Astrocyte (in vitro differentiated cells and primary cell): ENCODE data around the gene UNKL. TPM values are rescaled to one million over a fixed set of nuclear protein-coding genes. Genes with fewer than 3 reads are reported as not detected.

Experiments used
- DNase-seq: peaks from one replicate; pipeline ENCODE4 v3.0.0-alpha.2; 2010; ENCODE audit warnings: low read depth
- FAIRE-seq: peaks from 2 replicates; lab custom pipeline; 2011; peaks lifted over from hg19 to GRCh38; lab: Jason Lieb, UNC
- H2AFZ ChIP-seq: 2 replicates; pipeline ENCODE4 v1.6.0; 2012; ENCODE audit warnings: low read depth, low read length, inconsistent platforms
- H3K27ac ChIP-seq: 2 replicates; pipeline ENCODE4 v1.5.1; 2011; ENCODE audit warnings: low read depth, low read length, inconsistent platforms
- H3K27me3 ChIP-seq: 2 replicates; pipeline ENCODE4 v1.6.0; 2011; ENCODE audit warnings: low read length, inconsistent platforms; ENCODE audit not compliant: insufficient read depth
- H3K36me3 ChIP-seq: 2 replicates; pipeline ENCODE4 v1.5.1; 2011; ENCODE audit warnings: low read length, inconsistent platforms; ENCODE audit not compliant: insufficient read depth
- H3K4me1 ChIP-seq: 2 replicates; pipeline ENCODE4 v1.5.1; 2011; ENCODE audit warnings: low read length, inconsistent platforms; ENCODE audit not compliant: insufficient read depth
- H3K4me2 ChIP-seq: 2 replicates; pipeline ENCODE4 v1.6.0; 2012; ENCODE audit warnings: low read length, inconsistent platforms
- H3K4me3 ChIP-seq: 2 replicates; pipeline ENCODE4 v1.5.1; 2011; ENCODE audit warnings: low read depth, mild to moderate bottlenecking, low read length, inconsistent platforms; ENCODE audit not compliant: insufficient read depth
- H3K79me2 ChIP-seq: 2 replicates; pipeline ENCODE4 v1.6.0; 2012; ENCODE audit warnings: mild to moderate bottlenecking, low read length, inconsistent platforms; ENCODE audit not compliant: insufficient read depth
- H3K9ac ChIP-seq: 2 replicates; pipeline ENCODE4 v1.6.0; 2012; ENCODE audit warnings: mild to moderate bottlenecking, low read length, inconsistent platforms
- H3K9me3 ChIP-seq: 2 replicates; pipeline ENCODE4 v1.5.1; 2012; ENCODE audit warnings: low read depth, mild to moderate bottlenecking, low read length, inconsistent platforms; ENCODE audit not compliant: insufficient read depth
- H4K20me1 ChIP-seq: 2 replicates; pipeline ENCODE4 v1.6.0; 2012; ENCODE audit warnings: low read length, inconsistent platforms; ENCODE audit not compliant: insufficient read depth
- H3K27ac Mint-ChIP-seq: one replicate; pipeline ENCODE4 v1.8.0; 2021; ENCODE audit warnings: mild to moderate bottlenecking, mixed read lengths; ENCODE audit not compliant: unreplicated experiment
- H3K27me3 Mint-ChIP-seq: one replicate; pipeline ENCODE4 v1.8.0; 2021; ENCODE audit warnings: low read depth, mixed read lengths; ENCODE audit not compliant: unreplicated experiment
- H3K36me3 Mint-ChIP-seq: one replicate; pipeline ENCODE4 v1.8.0; 2021; ENCODE audit warnings: low read depth, mixed read lengths; ENCODE audit not compliant: unreplicated experiment
- H3K4me1 Mint-ChIP-seq: one replicate; pipeline ENCODE4 v1.8.0; 2021; ENCODE audit warnings: low read depth, mixed read lengths; ENCODE audit not compliant: unreplicated experiment
- H3K4me3 Mint-ChIP-seq: one replicate; pipeline ENCODE4 v1.8.0; 2021; ENCODE audit warnings: mild to moderate bottlenecking, moderate library complexity, mixed read lengths; ENCODE audit not compliant: unreplicated experiment
- H3K9me3 Mint-ChIP-seq: one replicate; pipeline ENCODE4 v1.8.0; 2021; ENCODE audit warnings: mild to moderate bottlenecking, mixed read lengths; ENCODE audit not compliant: unreplicated experiment
- CTCF ChIP-seq: IDR thresholded peaks from 2 replicates; pipeline ENCODE4 v1.5.1; 2011; ENCODE audit warnings: low read depth, mild to moderate bottlenecking, inconsistent platforms, low read length, moderate library complexity; ENCODE audit not compliant: insufficient read depth
- EZH2 ChIP-seq: IDR thresholded peaks from 2 replicates; pipeline ENCODE4 v1.6.1; 2012; ENCODE audit warnings: mild to moderate bottlenecking, low read length, inconsistent platforms; ENCODE audit not compliant: insufficient read depth
- total RNA-seq: library from RNA; stranded (reverse); gene quantifications from 2 replicates; pipeline ENCODE4 v1.2.1, GENCODE V29; 2021

UNKL gene
- total RNA-seq, 1 donor from 2014 or later = 10.7 TPM

DNA sequence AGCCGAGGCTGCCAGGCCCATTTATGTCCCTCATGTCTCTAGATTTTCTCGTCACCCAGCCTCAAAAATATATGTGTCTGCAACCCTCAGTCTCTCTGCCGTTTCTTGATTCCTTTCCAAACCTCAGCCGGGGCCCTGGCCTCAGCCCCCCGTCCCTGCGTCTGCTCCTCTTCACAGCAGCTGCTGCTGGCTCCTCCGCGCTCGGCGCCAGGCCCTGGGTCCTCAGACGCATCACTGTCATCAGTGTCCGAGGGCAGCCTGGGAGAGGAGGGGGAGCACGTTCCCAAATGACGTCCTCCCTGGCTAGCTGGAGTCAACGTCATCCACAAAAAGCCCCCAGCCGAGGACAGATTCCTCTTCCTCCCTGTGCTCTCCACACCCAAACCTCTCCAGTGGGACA lies 65.2 kb downstream of the UNKL start:
- Histone ChIP-seq H3K79me2 (peaks cover 46% of the 10 kb centered on the region), H3K9ac (no peak overlapping the region), H3K4me3 (no peak overlapping the region), H3K4me2 (no peak overlapping the region), H3K9me3 (no peaks in the 10 kb centered on the region), H3K4me1 (peaks cover 16% of the 10 kb centered on the region), H3K27ac (no peak overlapping the region), H3K36me3 (no peaks in the 10 kb centered on the region), H2AFZ (no peak overlapping the region), H3K27me3 (no peaks in the 10 kb centered on the region), H4K20me1 (peaks cover 30% of the 10 kb centered on the region)
- no peak overlapping the region for H3K4me3 Mint-ChIP-seq
- DNase-seq (no peak), FAIRE-seq (no peak)
- H3K27me3 Mint-ChIP-seq = no peaks in the 10 kb centered on the region
- TF ChIP-seq CTCF (no peak), EZH2 (no peak)
- H3K36me3 Mint-ChIP-seq = no peaks in the 10 kb centered on the region
- peaks cover 8% of the 10 kb centered on the region for H3K4me1 Mint-ChIP-seq
- no peaks in the 10 kb centered on the region for H3K9me3 Mint-ChIP-seq
- no peak overlapping the region for H3K27ac Mint-ChIP-seq

DNA sequence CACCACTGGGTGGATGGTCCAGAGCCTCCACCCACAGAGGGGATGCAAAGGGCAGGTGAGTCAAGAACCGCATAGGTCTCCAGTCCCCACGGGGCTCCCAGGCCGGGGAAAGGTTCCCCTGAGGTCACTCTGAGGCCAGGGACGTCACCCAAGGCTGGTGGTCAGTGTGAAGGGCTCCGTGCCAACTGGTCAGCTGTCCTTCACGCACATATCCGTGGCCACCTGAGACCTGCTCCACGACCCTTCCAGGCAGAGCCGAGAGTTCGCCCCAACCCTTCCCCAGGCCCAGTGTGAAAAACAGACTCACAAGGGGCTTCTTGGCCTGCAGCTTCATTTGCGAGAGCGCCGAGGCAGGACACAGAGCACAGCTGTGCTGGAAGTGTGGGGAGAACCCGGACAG lies 65.6 kb downstream of the UNKL start:
- no peak overlapping the region for H2AFZ ChIP-seq
- no peak for TF ChIP-seq EZH2
- TF ChIP-seq CTCF = no peak
- H3K9ac ChIP-seq = no peak overlapping the region
- no peak overlapping the region for H3K4me2 ChIP-seq
- Mint-ChIP-seq H3K4me3 (no peak overlapping the region), H3K4me1 (peaks cover 8% of the 10 kb centered on the region), H3K9me3 (no peaks in the 10 kb centered on the region), H3K27ac (no peak overlapping the region), H3K36me3 (no peaks in the 10 kb centered on the region), H3K27me3 (no peaks in the 10 kb centered on the region)
- no peaks in the 10 kb centered on the region for H3K36me3 ChIP-seq
- no peak overlapping the region for H3K27ac ChIP-seq
- peaks cover 42% of the 10 kb centered on the region for H3K79me2 ChIP-seq
- no peaks in the 10 kb centered on the region for H3K27me3 ChIP-seq
- no peak overlapping the region for H3K4me3 ChIP-seq
- H3K4me1 ChIP-seq = peaks cover 16% of the 10 kb centered on the region
- no peak for DNase-seq
- peaks cover 28% of the 10 kb centered on the region for H4K20me1 ChIP-seq
- FAIRE-seq = no peak
- no peaks in the 10 kb centered on the region for H3K9me3 ChIP-seq

DNA sequence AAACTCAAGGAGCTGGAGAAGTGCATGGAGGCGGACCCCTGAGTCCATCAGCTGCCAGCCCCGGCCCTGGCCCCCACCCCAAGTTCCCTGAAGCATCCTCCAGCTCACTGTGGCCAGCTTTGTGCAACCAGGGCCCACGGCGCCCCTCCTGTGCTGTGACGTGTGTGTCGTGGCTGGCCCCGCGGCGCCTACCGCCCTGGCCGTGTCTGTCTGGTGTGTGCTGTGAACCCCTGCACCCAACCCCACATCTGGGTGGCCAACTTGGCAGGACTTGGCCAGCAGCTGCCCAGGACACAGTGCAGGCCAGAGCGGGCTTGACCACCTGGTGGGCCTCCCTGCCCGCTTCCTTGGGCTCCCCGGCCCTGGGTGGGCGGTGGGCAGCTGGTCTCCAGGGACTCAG lies 66.1 kb downstream of the UNKL start:
- H3K9me3 Mint-ChIP-seq = no peaks in the 10 kb centered on the region
- no peak overlapping the region for H3K9ac ChIP-seq
- no peak for DNase-seq
- FAIRE-seq = no peak
- TF ChIP-seq CTCF = no peak
- no peak for TF ChIP-seq EZH2
- H3K79me2 ChIP-seq = peaks cover 37% of the 10 kb centered on the region
- no peak overlapping the region for H3K4me2 ChIP-seq
- H4K20me1 ChIP-seq = peaks cover 23% of the 10 kb centered on the region
- H3K27ac ChIP-seq = no peak overlapping the region
- H3K27me3 Mint-ChIP-seq = peaks cover under 1% of the 10 kb centered on the region
- no peak overlapping the region for H2AFZ ChIP-seq
- no peak overlapping the region for H3K27ac Mint-ChIP-seq
- H3K9me3 ChIP-seq = no peaks in the 10 kb centered on the region
- no peak overlapping the region for H3K4me3 Mint-ChIP-seq
- no peaks in the 10 kb centered on the region for H3K27me3 ChIP-seq
- H3K4me1 ChIP-seq = peaks cover 16% of the 10 kb centered on the region
- peaks cover 8% of the 10 kb centered on the region for H3K4me1 Mint-ChIP-seq
- H3K4me3 ChIP-seq = no peak overlapping the region
- H3K36me3 ChIP-seq = no peaks in the 10 kb centered on the region
- no peaks in the 10 kb centered on the region for H3K36me3 Mint-ChIP-seq
